K562 (cell line): ENCODE results near the gene POFUT2.

Experiments
- ATF1 ChIP-seq, 2 experiments: fragments of 450-650 bp in 1 of 2; IDR thresholded peaks; 2 replicates each; pipeline ENCODE4 v1.6.1; 2016; ENCODE audit warnings: missing compliant biosample characterization in 1 of 2, missing genetic modification characterization in 1 of 2
- EP300 ChIP-seq: IDR thresholded peaks from 2 replicates; pipeline ENCODE4 v1.6.1; 2012; ENCODE audit warnings: low read length, improper control_type of control experiment
- HDAC3 ChIP-seq: fragments of 450-650 bp; IDR thresholded peaks from 2 replicates; pipeline ENCODE4 v1.6.1; 2018; ENCODE audit warnings: borderline replicate concordance, mild to moderate bottlenecking, moderate library complexity; ENCODE audit not compliant: partially characterized antibody
- SIN3A ChIP-seq, 2 experiments: fragments of 150-350 bp in 1 of 2; IDR thresholded peaks; 2 replicates each; pipeline ENCODE4 v1.6.1; 2011 to 2016; ENCODE audit warnings: borderline replicate concordance in 2 of 2, low read depth in 2 of 2, low read length in 2 of 2, mild to moderate bottlenecking in 2 of 2, moderate library complexity in 2 of 2; ENCODE audit not compliant: control insufficient read depth in 1 of 2
- YY1 ChIP-seq, 3 experiments: IDR thresholded peaks; 2 replicates each; pipeline ENCODE4 v1.6.1; 2011; ENCODE audit warnings: low read length in 2 of 3, mild to moderate bottlenecking in 2 of 3, moderate library complexity in 2 of 3, borderline replicate concordance in 1 of 3, control low read depth in 1 of 3, low read depth in 1 of 3; ENCODE audit not compliant: insufficient read depth in 3 of 3, insufficient replicate concordance in 2 of 3, control insufficient read depth in 1 of 3, insufficient read length in 1 of 3; ENCODE audit errors: extremely low read depth in 1 of 3
- ZBTB7A ChIP-seq: IDR thresholded peaks from 2 replicates; pipeline ENCODE4 v1.6.1; 2011; ENCODE audit warnings: low read depth, mild to moderate bottlenecking, low read length, moderate library complexity, borderline replicate concordance; ENCODE audit not compliant: control insufficient read depth
- ZFP30 ChIP-seq: fragments of 250-450 bp; sonication (Bioruptor Pico); IDR thresholded peaks from 2 replicates; pipeline ENCODE4 v1.8.0; 2022; ENCODE audit warnings: moderate library complexity, mild to moderate bottlenecking, inconsistent platforms, borderline replicate concordance
- ZNF695 ChIP-seq: fragments of 450-650 bp; formaldehyde crosslinking; IDR thresholded peaks from 2 replicates; pipeline ENCODE4 v1.4.0; 2020; ENCODE audit warnings: mild to moderate bottlenecking, moderate library complexity
- ZNF696 ChIP-seq: fragments of 250-450 bp; sonication (Bioruptor Pico); conservative IDR thresholded peaks from 2 replicates; pipeline ENCODE4 v1.4.0; 2020; ENCODE audit warnings: mild to moderate bottlenecking, moderate library complexity
- TF ChIP-seq, protein P1 (sequence below), 3 experiments: IDR thresholded peaks in 2 of 3; conservative IDR thresholded peaks in 1 of 3; 2 replicates each; pipeline ENCODE4 v1.5.1; 2011 to 2012; ENCODE audit warnings: low read length in 3 of 3, mild to moderate bottlenecking in 3 of 3, control low read depth in 2 of 3, improper control_type of control experiment in 1 of 3, inconsistent platforms in 1 of 3, low read depth in 1 of 3, mixed read lengths in 1 of 3, moderate library complexity in 1 of 3; ENCODE audit not compliant: insufficient read depth in 2 of 3
- TF ChIP-seq, protein P2 (sequence below): fragments of 250-450 bp; sonication (Bioruptor Pico); IDR thresholded peaks from 2 replicates; pipeline ENCODE4 v1.8.0; 2021; ENCODE audit warnings: borderline replicate concordance, mild to moderate bottlenecking, moderate library complexity; ENCODE audit not compliant: poor library complexity, severe bottlenecking
- TF ChIP-seq, protein P3 (sequence below): fragments of 450-650 bp; IDR thresholded peaks from 2 replicates; pipeline ENCODE4 v1.6.1; 2016
- TF ChIP-seq, protein P4 (sequence below): sonication (generic); formaldehyde crosslinking; IDR thresholded peaks from 2 replicates; pipeline ENCODE4 v1.5.0; 2020; ENCODE audit warnings: missing genetic modification reagents

GRCh38 chr21:45220071-45220481 lies 67.6 kb downstream of the POFUT2 start:
- TF ChIP-seq EP300, result no peak
- TF ChIP-seq ZNF695, result no peak
- TF ChIP-seq, protein P1, sequence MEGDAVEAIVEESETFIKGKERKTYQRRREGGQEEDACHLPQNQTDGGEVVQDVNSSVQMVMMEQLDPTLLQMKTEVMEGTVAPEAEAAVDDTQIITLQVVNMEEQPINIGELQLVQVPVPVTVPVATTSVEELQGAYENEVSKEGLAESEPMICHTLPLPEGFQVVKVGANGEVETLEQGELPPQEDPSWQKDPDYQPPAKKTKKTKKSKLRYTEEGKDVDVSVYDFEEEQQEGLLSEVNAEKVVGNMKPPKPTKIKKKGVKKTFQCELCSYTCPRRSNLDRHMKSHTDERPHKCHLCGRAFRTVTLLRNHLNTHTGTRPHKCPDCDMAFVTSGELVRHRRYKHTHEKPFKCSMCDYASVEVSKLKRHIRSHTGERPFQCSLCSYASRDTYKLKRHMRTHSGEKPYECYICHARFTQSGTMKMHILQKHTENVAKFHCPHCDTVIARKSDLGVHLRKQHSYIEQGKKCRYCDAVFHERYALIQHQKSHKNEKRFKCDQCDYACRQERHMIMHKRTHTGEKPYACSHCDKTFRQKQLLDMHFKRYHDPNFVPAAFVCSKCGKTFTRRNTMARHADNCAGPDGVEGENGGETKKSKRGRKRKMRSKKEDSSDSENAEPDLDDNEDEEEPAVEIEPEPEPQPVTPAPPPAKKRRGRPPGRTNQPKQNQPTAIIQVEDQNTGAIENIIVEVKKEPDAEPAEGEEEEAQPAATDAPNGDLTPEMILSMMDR (IDR thresholded peaks at IDR 0.05 in 2 of 3, conservative IDR thresholded peaks at IDR 0.05 in 1 of 3; ENCODE audit: insufficient read depth in 2 of 3, low read depth in 1 of 3, low read length in 3 of 3), result no peak
- TF ChIP-seq SIN3A (IDR thresholded peaks at IDR 0.05; ENCODE audit: borderline replicate concordance in 2 of 2, control insufficient read depth in 1 of 2, low read depth in 2 of 2, low read length in 2 of 2), result no peak
- TF ChIP-seq, protein P2, sequence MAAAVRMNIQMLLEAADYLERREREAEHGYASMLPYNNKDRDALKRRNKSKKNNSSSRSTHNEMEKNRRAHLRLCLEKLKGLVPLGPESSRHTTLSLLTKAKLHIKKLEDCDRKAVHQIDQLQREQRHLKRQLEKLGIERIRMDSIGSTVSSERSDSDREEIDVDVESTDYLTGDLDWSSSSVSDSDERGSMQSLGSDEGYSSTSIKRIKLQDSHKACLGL, result no peak
- TF ChIP-seq ATF1 (CRISPR knock-in tag; IDR thresholded peaks at IDR 0.05), result no peak
- TF ChIP-seq ATF1 (tag; IDR thresholded peaks at IDR 0.05), result no peak
- TF ChIP-seq ZBTB7A, result no peak
- TF ChIP-seq HDAC3, result no peak
- no peak for TF ChIP-seq ZFP30 (CRISPR knock-in tag)
- TF ChIP-seq, protein P3, sequence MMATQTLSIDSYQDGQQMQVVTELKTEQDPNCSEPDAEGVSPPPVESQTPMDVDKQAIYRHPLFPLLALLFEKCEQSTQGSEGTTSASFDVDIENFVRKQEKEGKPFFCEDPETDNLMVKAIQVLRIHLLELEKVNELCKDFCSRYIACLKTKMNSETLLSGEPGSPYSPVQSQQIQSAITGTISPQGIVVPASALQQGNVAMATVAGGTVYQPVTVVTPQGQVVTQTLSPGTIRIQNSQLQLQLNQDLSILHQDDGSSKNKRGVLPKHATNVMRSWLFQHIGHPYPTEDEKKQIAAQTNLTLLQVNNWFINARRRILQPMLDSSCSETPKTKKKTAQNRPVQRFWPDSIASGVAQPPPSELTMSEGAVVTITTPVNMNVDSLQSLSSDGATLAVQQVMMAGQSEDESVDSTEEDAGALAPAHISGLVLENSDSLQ, result no peak
- TF ChIP-seq, protein P4, sequence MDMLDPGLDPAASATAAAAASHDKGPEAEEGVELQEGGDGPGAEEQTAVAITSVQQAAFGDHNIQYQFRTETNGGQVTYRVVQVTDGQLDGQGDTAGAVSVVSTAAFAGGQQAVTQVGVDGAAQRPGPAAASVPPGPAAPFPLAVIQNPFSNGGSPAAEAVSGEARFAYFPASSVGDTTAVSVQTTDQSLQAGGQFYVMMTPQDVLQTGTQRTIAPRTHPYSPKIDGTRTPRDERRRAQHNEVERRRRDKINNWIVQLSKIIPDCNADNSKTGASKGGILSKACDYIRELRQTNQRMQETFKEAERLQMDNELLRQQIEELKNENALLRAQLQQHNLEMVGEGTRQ (CRISPR knock-in tag), result peak; percentile 58
- TF ChIP-seq YY1 (IDR thresholded peaks at IDR 0.05; ENCODE audit: borderline replicate concordance in 1 of 3, control insufficient read depth in 1 of 3, extremely low read depth in 1 of 3, insufficient read depth in 3 of 3, insufficient read length in 1 of 3, insufficient replicate concordance in 2 of 3, low read depth in 1 of 3, low read length in 2 of 3), result no peak
- no peak for TF ChIP-seq ZNF696 (CRISPR knock-in tag)
